Skin of body (tissue), 2 donors: Measurements from ENCODE around the gene PTPRN2. TPM values are rescaled to one million over a fixed set of nuclear protein-coding genes. Genes with fewer than 3 reads are reported as not detected.
"Not testable (repeated sequence)": the region's sequence is repeated elsewhere in the genome, so short reads cannot be mapped to it uniquely, and the experiment has no call there.

Experiments used
- DNase-seq: peaks from one replicate; lab custom pipeline; 2025; lab: John Stamatoyannopoulos, UW
- total RNA-seq: library from RNA; depleted of rRNA; stranded (reverse); fragments of >200 nt; gene quantifications from one replicate; pipeline ENCODE4 v1.2.3, GENCODE V29; 2014

Gene PTPRN2
- total RNA-seq, 1 donor from 2014 or later = 0.99 TPM

DNA sequence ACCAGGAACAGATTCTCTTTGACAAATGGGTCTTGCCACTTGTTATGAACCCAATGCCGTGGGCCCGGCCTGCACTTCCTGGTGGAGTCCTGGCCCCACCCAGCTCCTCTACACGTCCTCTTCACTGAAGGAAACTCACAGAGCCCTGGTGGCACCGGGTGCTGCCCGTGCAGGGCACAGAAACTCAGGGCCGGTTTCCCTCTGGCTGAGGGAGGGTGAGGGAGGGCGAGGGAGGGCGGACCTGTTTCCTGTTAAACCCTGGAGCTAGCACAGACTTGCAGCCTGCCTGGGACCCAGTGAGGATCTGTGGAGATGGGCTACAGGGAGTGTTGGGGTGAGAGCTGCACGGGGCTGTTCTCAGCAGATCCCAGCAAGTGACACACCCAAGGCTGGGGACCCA lies 596.3 kb downstream of the PTPRN2 start:
- DNase-seq = no peak

DNA sequence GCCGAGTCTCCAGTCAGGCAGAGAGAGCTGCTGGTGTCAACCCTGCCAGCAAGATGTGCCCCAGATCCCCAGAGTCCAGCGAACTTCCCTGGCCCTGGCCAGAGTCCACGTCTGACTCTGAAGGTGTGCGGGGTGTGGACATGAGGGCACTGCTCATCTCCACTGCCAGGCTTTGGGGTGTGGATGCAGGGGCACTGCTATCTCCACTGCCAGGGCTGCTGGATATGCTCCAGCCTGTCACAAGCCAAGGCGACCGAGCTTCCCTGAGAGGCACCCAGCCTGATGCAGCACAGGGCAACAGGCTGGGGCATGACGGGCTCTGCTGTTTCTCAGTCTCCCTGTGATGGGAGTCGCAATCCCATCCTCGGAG lies 596.8 kb downstream of the PTPRN2 start:
- DNase-seq = no peak

DNA sequence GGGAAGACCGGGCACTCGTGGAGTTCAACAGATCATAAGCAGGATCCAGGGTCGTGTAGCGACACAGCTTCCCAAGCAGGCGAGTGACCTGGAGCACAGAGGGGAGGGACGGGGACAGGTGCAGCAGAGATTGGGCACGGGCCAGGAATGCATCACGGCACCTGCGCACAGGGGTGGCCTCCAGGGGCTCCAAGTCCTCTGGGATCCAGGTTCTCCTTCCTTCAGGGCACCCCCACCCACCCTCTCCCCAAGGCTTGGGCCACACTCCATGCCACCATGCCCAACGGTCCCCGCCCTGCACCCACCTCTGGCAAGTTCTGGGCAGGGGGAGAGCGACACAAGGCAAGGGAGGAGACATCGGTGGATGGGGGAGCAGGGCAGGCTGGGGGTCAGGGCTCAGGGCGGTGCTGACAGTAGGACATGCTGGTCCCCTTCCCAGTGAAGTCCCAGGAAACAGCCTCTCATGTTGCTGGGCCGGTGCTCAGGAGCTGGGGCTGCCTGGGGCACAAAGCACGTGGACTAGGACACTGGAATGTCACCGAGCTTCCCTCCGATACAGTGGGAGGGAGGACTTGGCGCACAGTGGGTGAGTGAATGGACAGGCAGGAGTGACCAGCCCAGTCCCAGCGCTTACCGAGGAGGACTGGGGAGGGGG lies 597.3 kb downstream of the PTPRN2 start:
- DNase-seq = no peak

DNA sequence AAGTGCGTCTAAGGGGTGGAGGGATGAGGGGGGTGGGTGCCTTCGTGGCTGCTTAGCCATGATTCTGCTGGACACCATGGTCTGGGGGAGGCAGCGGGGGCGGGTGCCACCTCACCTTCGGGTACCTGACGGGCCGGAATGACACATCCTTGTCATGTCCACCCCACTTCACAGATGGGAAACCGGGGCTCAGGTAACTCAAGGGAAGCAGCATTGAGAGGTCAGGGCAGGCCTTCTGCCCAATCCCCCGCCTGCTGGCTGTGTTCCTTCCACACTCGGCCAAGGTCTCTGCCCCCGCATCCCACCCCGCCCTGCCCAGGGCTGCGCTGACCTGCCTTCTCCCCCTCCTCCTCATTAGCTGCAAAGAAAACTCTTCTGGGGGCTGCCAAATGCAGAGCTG lies 598.0 kb downstream of the PTPRN2 start:
- DNase-seq = no peak

DNA sequence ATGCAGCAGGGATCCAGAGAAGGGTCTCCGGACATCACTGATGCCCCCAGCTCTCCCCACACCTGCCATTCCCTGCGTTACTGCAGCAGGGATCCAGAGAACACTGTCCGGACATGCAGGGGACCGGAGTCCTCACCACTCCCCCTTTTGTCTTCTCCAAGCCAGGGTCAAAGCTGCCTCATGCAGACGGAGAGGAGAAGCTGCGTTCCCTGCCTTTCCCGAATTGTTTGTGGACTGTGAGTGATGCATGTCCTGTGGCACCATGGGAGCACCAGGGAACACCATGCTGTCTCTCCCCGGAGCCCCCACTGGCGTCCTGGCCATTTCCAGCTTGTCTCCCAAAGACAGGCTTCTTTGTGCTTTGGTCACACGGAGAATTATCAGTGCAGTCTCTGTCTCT lies 599.7 kb downstream of the PTPRN2 start:
- no peak for DNase-seq

DNA sequence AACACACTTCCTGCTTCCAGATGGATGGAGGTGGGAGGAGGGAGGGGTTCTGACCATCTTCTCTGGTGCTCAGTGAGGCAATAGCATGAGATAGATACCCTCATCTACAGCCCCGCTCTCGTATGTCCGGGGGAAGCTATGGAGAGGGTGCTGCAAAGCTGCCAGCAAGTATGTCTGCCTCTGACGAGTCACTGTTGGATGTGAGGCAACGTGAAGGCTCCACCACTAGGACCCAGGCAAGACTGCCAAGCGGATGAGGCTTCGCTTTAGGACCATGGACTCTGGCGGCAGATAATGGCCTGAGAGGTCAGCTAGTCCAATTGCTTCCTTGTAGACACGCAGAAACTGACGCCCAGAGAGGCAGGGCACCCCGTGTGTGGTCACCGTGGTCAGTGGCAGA lies 601.6 kb downstream of the PTPRN2 start:
- DNase-seq = no peak

DNA sequence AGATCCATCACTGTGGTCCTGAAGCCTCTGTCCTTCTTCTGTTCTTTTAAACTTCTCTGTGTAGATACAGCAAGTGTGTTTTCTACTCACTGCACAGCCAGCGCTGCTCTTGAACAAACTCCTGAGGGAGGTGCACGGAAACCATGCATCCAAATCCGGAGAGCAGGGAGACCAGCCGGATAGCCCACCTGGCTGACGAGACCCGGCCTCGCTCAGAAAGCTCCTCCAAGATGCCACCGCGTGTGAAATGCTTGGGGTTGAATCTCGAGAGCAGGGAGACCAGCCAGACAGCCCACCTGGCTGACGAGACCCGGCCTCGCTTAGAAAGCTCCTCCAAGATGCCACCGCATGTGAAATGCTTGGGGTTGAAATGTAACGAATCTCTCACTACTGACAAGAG lies 602.0 kb downstream of the PTPRN2 start:
- DNase-seq = no peak

DNA sequence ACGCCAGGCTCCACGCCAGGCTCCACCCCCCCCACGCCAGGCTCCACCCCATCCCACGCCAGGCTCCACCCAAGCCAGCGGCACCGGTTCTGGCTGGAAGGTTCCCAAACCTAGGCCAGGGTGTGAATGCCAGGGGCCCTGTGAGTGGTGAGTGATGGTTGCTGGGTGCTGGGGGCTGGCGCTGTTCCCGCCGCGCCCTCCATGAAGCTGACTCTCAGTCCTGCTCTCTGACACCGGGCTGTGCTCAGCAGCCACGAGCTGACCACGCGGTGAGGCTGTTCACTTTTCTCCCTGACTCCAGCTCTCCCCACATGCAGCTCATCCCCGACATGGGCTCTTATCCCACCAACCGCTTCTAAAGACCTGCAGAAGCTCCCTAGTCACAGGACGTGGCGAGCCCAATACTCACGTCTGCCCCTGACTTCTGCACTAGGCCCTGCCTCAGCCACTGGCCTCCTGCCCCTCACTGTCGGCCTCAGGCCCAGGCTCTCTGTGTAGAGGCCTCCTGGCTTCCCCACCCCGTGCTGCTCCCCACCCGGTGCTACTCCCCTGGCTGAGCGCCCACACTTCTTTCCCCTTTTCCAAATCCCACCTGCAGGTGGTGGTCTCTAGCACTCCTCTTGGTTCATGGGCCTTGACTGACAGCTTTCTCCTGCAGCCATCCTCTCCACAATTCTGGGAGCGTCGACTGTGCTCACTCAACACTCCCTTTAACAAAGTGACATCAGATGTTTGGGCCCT lies 603.0 kb downstream of the PTPRN2 start:
- no peak for DNase-seq

DNA sequence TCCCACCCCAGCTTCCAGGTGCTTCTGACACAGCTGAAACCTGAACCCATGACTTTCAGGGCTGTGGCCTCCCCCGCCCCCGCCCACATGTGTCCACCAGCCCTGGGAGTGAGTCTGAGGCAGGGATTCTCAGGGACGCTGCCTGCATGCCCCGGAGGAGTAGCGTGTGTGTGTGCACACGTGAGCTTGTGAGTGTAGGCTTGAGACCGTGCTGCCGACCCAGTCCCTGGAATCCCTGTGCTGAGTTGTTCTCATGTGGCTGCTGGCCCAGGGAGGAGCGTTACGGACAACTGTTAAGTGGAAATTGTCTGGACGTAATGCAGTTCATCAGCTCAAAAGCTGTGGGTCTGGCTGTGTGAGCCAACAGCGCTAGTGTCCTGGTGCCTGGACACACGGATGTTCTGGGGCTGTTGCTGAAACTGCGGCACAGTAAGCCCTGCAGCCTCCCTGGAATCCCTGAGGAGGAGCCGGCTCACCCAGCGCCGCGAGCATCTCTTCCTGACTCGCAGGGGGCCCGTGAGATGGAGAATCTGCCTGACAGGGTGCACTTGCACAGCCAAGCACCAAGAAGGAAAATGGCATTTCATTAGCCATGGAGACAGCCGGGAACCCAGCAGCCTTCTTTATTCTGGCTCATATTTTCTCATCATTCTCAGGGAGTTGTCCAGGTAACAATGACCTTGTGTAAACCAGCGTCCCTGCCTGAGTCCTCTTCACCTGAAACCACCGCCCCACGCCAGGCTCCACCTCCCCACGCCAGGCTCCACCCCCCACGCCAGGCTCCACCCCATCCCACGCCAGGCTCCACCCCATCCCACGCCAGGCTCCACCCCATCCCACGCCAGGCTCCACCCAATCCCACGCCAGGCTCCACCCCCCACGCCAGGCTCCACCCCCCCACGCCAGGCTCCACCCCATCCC lies 603.9 kb downstream of the PTPRN2 start:
- DNase-seq = no peak

DNA sequence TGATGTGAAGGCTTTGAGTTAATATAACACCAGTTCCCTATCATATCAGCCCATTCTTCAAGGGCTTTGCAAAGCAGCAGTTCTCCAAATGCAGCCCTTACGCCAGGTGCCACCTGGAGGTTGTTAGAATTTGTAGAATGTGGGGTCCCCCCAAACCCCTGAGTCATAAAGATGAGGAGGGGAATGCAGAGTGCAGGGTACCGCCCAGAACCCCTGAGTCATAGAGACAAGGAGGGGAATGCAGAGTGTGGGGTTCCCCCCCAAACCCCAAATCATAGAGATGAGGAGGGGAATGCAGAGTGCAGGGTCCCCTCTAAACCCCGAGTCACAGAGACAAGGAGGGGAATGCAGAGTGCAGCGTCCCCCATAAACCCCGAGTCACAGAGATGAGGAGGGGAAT lies 605.8 kb downstream of the PTPRN2 start:
- DNase-seq = no peak

DNA sequence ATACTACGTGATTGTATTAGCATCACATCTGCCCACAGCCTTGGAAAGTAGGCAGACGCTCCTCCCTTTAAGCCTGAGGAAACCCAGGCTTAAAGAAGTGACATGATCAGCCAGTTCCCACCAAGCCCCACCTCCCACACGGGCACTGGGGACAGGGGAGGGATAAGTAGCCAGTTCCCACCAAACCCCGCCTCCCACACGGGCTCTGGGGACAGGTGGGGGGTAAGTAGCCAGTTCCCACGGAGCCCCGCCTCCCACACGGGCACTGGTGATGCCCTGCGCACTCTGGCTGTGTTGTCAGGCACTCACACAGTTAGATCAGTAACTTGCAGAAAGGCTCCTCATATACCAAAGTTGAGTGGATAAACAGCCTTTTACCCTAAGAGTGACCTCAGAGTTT lies 606.8 kb downstream of the PTPRN2 start:
- no peak for DNase-seq

DNA sequence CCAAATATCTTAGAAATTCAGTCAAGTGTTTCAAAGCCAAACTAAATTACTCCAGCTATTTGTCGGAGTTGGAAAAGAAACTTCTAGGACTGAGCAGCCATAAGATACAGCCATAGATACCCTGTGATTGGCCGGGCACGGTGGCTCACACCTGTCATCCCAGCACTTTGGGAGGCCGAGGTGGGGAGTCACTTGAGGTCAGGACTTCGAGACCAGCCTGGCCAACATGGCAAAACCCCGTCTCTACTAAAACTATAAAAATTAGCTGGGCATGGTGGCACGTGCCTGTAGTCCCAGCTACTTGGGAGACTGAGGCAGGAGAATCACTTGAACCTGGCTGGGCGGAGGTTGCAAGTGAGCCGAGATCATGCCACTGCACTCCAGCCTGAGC lies 607.3 kb downstream of the PTPRN2 start:
- not testable (repeated sequence) for DNase-seq

DNA sequence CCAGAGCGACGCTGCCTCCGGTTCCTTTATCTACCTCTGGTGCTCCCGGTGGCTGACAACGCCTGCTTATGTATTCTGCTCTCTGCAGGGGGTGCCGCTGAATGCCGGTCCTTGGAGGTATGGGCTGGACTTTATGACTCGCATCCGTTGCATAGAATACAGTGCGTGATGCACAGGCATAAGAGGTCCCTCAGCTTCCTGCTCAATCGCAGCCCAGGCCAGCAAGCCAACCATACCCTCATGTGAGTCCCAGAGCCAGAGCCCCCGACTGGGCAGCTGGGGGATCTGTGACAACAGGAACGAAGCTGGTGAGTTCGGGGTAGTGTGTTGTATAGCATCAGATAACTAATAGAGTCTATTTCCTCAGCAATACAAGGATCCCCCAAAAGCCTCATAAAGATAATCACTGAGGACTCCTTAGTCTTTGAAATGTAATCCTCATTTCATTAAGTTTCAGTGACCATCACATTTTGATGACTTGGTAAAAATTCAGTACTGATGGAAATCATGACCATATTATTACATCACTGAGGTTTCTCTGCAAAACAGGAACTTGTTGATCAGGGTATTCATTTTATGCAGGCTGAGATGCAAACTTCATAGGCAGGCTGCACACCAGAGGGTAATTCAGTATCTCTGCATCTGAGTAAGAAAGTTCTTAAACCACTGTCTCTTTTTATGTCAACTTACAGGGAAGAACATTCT lies 607.8 kb downstream of the PTPRN2 start:
- no peak for DNase-seq

DNA sequence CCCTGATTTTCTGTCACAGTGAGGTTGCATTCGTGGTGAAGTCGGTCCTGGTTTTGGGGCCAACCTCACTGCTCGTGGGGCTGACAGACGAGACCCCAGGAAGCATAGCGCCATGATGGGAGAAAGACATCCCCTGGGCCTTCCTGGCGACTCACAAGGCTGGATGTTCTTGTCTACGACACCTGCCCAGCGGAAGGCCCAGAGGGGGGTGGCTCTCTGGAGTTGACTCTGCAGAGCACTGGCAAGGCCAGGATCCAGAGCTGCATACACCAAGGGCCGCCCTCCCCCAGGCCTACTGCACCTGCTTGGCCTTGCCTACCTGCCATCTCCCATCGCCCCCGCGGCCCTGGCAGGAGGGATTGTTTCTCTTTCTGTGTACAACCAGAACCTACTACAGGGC lies 608.9 kb downstream of the PTPRN2 start:
- DNase-seq = no peak

DNA sequence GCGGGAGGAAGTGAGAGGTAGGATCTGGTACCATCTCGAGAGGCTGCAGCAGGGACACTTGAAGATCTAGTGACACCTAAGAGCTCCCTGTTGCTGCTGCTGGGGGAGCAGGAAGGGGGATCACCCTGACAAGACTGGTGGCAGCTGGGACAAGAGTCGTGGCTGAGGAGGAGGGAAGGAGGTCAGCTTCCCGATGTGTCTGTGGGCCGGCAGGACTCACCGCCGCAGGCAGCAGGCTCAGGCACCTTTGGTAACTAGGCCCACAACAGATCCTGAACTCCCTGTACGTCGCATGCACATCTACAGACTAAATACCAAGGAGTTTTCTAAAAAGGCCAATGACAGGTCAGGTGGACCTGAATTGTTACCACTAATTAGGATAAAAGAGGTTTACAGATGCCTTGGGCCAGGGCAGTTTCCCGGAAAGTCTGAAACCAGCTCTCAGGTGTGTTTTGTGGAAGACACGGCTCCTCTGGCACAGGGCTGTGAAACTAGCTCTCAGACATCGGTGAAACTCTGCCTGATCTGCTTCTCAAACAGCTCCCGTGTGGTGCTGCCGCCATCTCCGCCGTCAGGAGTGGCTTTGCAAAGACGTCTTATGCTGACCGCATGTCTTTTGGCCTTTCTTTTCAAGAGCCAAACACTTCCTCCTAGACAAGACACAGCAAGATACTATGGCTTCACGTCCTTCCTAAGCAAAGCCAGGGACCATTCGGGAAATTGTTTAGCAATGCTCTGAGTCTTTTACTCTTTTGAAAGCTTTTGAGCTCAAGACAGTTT lies 609.7 kb downstream of the PTPRN2 start:
- no peak for DNase-seq

DNA sequence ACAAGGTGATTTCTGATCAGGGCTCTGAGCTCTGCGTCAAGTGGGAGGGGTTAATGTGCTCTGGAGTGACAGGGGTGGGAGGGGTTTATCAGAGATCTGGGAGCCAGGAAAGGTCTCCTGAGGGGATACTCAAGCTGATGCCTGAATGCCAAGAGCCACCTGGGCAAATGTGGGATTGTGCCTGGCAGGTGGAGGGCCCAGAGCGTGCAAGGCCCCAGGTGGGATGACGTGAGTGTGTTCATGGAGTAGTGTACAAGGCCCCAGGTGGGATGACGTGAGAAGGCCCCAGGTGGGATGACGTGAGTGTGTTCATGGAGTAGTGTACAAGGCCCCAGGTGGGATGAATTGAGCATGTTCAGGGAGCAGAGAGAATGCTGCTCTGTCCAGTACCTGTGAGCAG lies 610.3 kb downstream of the PTPRN2 start:
- DNase-seq = no peak

DNA sequence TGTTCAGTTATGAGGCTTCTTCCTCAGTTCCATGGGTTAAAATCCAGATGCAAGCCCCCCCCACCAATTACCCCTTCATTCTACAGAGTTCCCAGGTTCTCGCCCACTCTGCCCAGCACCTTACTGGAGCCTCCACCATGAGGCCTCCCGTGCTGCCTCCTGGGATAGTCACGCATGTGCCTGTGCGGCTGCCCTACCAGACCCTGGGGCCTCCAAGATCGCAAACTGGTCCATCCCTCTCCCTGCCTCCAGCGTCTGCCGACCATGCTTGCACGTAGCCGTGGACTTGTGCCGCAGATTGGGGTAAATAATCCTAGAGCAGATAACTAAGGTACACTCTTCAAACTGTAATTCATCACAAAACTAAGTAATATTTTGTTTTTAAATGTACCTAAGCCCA lies 611.2 kb downstream of the PTPRN2 start:
- DNase-seq = no peak

DNA sequence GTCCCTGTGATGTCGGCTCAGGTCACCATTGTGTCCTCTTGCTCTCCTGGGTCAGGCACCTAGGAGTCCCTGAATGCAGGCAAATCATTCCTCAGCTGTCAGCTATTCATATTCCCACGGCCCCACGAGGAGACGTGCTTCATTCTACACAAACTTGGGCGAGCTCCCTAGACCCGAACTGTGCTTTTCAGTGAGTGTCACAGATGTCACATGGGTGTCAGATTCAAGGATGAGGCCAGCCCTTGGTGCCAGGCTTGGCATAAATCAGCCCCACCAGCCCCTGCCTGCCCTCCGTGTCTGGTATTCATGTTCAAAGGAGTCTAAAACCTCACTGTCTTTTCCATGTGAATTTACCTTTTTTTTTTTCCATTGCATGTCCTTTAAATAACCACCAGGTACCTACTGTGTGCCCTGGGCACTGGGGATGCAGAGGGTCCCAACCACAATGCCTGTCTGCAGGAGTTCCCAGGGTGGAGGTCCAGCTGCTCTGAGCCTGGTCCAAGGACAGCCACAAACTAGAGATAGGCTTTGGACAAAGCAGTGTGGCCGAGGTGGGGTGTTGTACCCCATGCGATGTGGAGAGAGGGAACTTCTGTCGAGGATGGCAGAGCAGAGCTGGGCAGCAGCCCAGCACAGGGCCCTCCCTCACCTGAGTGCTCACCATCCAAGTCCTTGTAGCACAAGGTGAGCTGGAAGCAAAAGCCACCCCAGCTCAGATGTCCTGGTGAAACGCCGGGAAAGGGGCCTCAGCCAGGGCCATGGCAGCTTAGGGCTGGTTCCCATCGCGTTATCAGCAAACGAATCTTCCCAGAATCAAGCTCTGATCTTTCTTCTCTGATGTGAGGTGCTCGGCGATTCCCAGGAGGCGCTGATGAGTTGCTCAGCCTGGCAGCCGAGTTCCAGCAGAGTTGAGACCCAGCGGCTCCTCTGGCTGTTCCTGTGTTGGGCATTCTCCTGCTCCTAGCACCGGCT lies 611.9 kb downstream of the PTPRN2 start:
- DNase-seq = no peak

DNA sequence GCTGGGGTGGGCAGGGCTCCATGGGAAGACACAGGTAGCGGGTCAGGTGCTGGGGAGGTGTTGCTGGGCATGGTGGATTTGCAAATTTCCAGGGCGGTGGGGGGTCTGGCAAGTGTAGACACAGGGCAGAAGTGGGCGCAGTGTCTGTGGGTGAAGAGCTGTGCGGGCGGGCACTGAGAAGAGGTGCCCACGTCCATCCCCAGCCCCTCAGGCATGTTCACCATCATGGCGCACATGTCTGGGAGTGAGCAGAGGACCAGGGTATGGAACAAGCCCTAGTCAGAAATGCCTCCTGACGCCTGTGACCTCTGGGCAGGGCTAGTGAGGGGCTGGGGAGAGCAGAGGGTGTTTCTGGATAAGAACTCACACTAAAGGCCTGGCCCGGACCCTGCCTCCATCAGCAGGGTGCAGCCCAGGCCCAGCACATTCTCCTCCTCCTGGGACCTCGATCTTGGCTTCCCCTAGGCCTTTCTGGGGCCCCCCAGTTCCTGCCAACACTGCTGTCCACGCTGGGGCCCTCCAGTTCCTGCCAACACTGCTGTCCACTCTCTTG lies 612.9 kb downstream of the PTPRN2 start:
- no peak for DNase-seq
